Astrocyte (in vitro differentiated cells and primary cell): ENCODE results near the gene KIAA1671.

Source experiments
- CTCF ChIP-seq: IDR thresholded peaks from 2 replicates; pipeline ENCODE4 v1.5.1; 2011; ENCODE audit warnings: low read depth, mild to moderate bottlenecking, inconsistent platforms, low read length, moderate library complexity; ENCODE audit not compliant: insufficient read depth
- EZH2 ChIP-seq: IDR thresholded peaks from 2 replicates; pipeline ENCODE4 v1.6.1; 2012; ENCODE audit warnings: mild to moderate bottlenecking, low read length, inconsistent platforms; ENCODE audit not compliant: insufficient read depth

GRCh38 chr22:25071720-25072119 lies 119.2 kb downstream of the KIAA1671 start:
- TF ChIP-seq CTCF (no peak), EZH2 (no peak)
